K562 treated with DMSO at 1 percent for 48 hours (cell line): ENCODE results near the gene MARF1. TPM values are rescaled to one million over a fixed set of nuclear protein-coding genes. Genes with fewer than 3 reads are reported as not detected.

Source experiments
- total RNA-seq: library from RNA; unstranded; fragments of 300-600 nt; gene quantifications from 2 replicates; pipeline ENCODE4 v1.2.3, GENCODE V29; 2022; ENCODE audit warnings: low replicate concordance; ENCODE audit errors: extremely low read depth

Gene MARF1, protein sequence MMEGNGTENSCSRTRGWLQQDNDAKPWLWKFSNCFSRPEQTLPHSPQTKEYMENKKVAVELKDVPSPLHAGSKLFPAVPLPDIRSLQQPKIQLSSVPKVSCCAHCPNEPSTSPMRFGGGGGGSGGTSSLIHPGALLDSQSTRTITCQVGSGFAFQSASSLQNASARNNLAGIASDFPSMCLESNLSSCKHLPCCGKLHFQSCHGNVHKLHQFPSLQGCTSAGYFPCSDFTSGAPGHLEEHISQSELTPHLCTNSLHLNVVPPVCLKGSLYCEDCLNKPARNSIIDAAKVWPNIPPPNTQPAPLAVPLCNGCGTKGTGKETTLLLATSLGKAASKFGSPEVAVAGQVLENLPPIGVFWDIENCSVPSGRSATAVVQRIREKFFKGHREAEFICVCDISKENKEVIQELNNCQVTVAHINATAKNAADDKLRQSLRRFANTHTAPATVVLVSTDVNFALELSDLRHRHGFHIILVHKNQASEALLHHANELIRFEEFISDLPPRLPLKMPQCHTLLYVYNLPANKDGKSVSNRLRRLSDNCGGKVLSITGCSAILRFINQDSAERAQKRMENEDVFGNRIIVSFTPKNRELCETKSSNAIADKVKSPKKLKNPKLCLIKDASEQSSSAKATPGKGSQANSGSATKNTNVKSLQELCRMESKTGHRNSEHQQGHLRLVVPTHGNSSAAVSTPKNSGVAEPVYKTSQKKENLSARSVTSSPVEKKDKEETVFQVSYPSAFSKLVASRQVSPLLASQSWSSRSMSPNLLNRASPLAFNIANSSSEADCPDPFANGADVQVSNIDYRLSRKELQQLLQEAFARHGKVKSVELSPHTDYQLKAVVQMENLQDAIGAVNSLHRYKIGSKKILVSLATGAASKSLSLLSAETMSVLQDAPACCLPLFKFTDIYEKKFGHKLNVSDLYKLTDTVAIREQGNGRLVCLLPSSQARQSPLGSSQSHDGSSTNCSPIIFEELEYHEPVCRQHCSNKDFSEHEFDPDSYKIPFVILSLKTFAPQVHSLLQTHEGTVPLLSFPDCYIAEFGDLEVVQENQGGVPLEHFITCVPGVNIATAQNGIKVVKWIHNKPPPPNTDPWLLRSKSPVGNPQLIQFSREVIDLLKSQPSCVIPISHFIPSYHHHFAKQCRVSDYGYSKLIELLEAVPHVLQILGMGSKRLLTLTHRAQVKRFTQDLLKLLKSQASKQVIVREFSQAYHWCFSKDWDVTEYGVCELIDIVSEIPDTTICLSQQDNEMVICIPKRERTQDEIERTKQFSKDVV (N-terminal part only)
- not detected in 2 replicates for total RNA-seq

DNA sequence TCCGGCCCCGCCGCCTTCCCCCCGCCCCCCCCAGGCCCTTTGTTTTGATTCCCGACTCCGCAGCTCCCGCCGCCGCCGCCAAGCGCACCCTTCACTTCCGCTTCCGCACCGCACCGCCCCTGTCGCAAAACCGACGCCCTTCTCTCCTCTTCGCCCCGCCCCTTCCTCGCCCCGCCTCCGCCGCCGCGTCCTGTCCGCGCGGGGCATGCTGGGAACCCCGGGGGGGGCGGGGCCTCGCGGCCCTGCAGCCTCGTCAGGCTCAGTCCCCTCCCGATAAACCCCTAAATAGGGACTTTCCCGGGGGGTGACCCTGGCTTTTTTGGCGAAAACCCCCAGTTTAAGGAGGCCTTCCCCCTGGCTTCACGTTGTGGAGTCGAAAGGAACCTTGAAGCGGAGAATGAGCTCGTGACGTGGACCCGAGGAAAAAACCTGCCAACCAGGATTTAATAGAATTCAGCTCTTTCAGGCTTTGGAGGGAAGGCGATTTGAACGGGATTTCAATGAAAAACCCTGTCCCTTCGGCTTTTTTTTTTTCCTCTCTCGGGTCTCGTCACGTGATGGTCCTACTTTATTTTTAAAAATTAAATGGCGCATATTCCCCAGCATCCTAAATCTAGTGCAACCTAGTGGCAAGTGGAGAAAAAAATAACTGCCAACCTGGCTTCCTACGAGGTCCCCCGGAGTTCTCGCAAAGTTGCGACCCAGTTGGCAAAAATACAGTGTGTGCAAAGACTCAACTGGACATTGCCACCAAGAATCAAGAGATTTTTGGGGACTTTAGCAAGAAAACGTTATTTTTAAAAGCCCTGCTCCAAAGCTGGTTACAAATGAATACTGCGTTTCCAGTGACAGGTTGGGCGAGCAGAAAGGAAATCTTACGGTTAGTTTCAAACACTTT, at the start of gene MARF1:
TSS of gene MARF1 (minus strand) at position 107 of the 898 bp plus-strand sequence. CDS start 3,921 bp downstream, outside the sequence.

DNA sequence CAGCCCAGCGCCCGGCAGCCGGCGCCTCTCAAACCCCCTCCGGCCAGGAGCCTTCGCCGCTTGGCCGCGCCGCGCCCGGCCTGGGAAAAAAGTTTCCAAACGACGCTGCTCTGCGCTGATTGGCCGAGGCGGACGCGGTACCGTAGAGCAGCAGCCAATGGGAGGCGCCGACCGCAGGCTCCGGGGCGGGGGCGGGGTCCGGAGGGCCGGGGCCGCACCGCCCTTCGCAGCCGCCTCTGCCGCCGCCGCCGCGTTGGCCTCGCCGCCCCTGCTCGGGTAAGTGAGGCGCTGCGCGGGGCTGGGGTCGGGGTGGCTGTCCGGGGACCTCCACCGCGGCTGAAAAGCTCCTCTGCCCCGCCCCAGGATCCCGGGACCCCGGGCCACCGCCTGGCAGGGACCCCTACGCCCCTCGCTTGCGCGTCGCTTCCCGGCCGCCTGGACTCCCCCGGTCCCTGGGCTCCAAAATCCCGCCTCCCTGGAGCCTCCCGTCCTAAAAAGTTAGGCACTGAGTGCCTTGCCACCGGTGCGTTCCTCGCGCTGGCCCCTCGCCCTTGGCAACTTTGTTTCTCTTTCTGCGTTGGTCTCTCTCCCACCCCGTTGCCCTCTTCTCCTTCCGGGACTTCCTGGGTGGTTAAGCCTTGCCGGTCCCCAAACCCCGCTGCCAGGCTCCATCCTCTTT, 7.2 kb upstream of the MARF1 start, which contains the start of gene NDE1:
TSS of gene NDE1 (plus strand) at position 227 of the 679 bp plus-strand sequence. CDS start 14,534 bp downstream, outside the sequence.

Other genes with a start within 250 kb of the MARF1 start
- gene MPV17L, start 247.4 kb downstream of the MARF1 start, total RNA-seq, result not detected in 2 replicates
- not detected in 2 replicates for gene BMERB1, start 208.6 kb downstream of the MARF1 start, total RNA-seq
- gene NDE1, start 7.1 kb upstream of the MARF1 start, total RNA-seq, result not detected in 2 replicates
- gene MYH11, start 213.9 kb upstream of the MARF1 start, total RNA-seq, result not detected in 2 replicates
- gene CEP20, start 245.4 kb upstream of the MARF1 start, total RNA-seq, result not detected in 2 replicates